Stimulated activated CD4-positive, alpha-beta T cell treated with anti-CD3 and anti-CD28 coated beads, Interleukin-1b, Interleukin-23, amount 100 ng/mL, for 4 hours (primary cell): ENCODE measurements around the gene CDH7.

Experiments
- DNase-seq, 2 donors: peaks; one replicate each; pipeline ENCODE4 v3.0.0-alpha.2; 2020; ENCODE audit warnings: low read depth in 2 of 2

The CDH7 gene

GRCh38 chr18:65768120-65768778, 17.4 kb downstream of the CDH7 start:
- no peak for DNase-seq

GRCh38 chr18:65769652-65770051, 18.8 kb downstream of the CDH7 start:
- no peak for DNase-seq

GRCh38 chr18:65786474-65786873, 35.7 kb downstream of the CDH7 start:
- no peak for DNase-seq

- DNase-seq = no peak
These were observed 37.6 kb downstream of the CDH7 start for GRCh38 chr18:65788373-65788772.

- DNase-seq = no peak
These were observed 39.8 kb downstream of the CDH7 start for GRCh38 chr18:65790604-65791003.

GRCh38 chr18:65791719-65792118, 40.9 kb downstream of the CDH7 start:
- DNase-seq = no peak

GRCh38 chr18:65792456-65793074, 41.8 kb downstream of the CDH7 start:
- no peak for DNase-seq

- DNase-seq = no peak
These were observed 57.9 kb downstream of the CDH7 start for GRCh38 chr18:65808759-65809158.

- no peak for DNase-seq
These were observed 60.5 kb downstream of the CDH7 start for GRCh38 chr18:65811307-65811706.

- no peak for DNase-seq
These were observed 64.7 kb downstream of the CDH7 start for GRCh38 chr18:65815506-65815905.

- DNase-seq = no peak
These were observed 66.4 kb downstream of the CDH7 start for GRCh38 chr18:65817178-65817577.

GRCh38 chr18:65821911-65822310, 71.1 kb downstream of the CDH7 start:
- no peak for DNase-seq

- no peak for DNase-seq
These were observed 72.0 kb downstream of the CDH7 start for GRCh38 chr18:65822826-65823225.

GRCh38 chr18:65827444-65827843, 76.6 kb downstream of the CDH7 start:
- DNase-seq = no peak

GRCh38 chr18:65835881-65836280, 85.1 kb downstream of the CDH7 start:
- no peak for DNase-seq

- no peak for DNase-seq
These were observed 95.3 kb downstream of the CDH7 start for GRCh38 chr18:65846107-65846506.

- no peak for DNase-seq
These were observed 101.5 kb downstream of the CDH7 start for GRCh38 chr18:65852273-65852672.

- DNase-seq = no peak
These were observed 108.3 kb downstream of the CDH7 start for GRCh38 chr18:65859075-65859474.

GRCh38 chr18:65869527-65869926, 118.7 kb downstream of the CDH7 start:
- no peak for DNase-seq

GRCh38 chr18:65876310-65876709, 125.5 kb downstream of the CDH7 start:
- no peak for DNase-seq

- DNase-seq = no peak
These were observed 146.5 kb downstream of the CDH7 start for GRCh38 chr18:65897292-65897691.

- no peak for DNase-seq
These were observed 150.7 kb downstream of the CDH7 start for GRCh38 chr18:65901522-65901921.

GRCh38 chr18:65906621-65907034, 155.8 kb downstream of the CDH7 start:
- DNase-seq = no peak

GRCh38 chr18:65907281-65907680, 156.5 kb downstream of the CDH7 start:
- no peak for DNase-seq
